Trophoblast cell (in vitro differentiated cells and primary cell): ENCODE results near the gene NUP62.
A peak's percentile ranks its signal among the peaks of the same experiment; 100 is the strongest.

Experiments used
- DNase-seq, 2 donors: peaks; one replicate each; pipeline ENCODE4 v3.0.0-alpha.2; 2016
- H2AFZ ChIP-seq: 2 replicates; pipeline ENCODE4 v1.6.1; 2013; ENCODE audit warnings: low read length, moderate library complexity, mild to moderate bottlenecking; ENCODE audit not compliant: insufficient read depth, poor library complexity
- H2AK5ac ChIP-seq: 2 replicates; pipeline ENCODE4 v1.6.1; 2013; ENCODE audit warnings: mild to moderate bottlenecking, low read length
- H2BK120ac ChIP-seq: 2 replicates; pipeline ENCODE4 v1.6.1; 2013; ENCODE audit warnings: low read length, mild to moderate bottlenecking, moderate library complexity; ENCODE audit not compliant: insufficient read depth, poor library complexity
- H2BK12ac ChIP-seq: 2 replicates; pipeline ENCODE4 v1.6.1; 2013; ENCODE audit warnings: mild to moderate bottlenecking, low read length, moderate library complexity
- H2BK5ac ChIP-seq: 2 replicates; pipeline ENCODE4 v1.6.1; 2013; ENCODE audit warnings: low read length, low read depth, moderate library complexity, mild to moderate bottlenecking; ENCODE audit not compliant: poor library complexity
- H3K14ac ChIP-seq: 2 replicates; pipeline ENCODE4 v1.6.1; 2013; ENCODE audit warnings: mild to moderate bottlenecking, low read length
- H3K18ac ChIP-seq: 2 replicates; pipeline ENCODE4 v1.6.1; 2013; ENCODE audit warnings: mild to moderate bottlenecking, low read length
- H3K23ac ChIP-seq: 2 replicates; pipeline ENCODE4 v1.6.1; 2013; ENCODE audit warnings: low read length
- H3K27ac ChIP-seq: 2 replicates; pipeline ENCODE4 v1.5.1; 2013; ENCODE audit warnings: low read depth, mild to moderate bottlenecking, inconsistent platforms, low read length, moderate library complexity
- H3K27me3 ChIP-seq: 2 replicates; pipeline ENCODE4 v1.6.1; 2013; ENCODE audit warnings: inconsistent platforms, mild to moderate bottlenecking, low read length, moderate library complexity; ENCODE audit not compliant: insufficient read depth
- H3K36me3 ChIP-seq, 2 experiments: 1 replicate in 1 of 2; 2 replicates in 1 of 2; pipeline ENCODE4 v1.6.1; 2013; ENCODE audit warnings: low read length in 2 of 2, mild to moderate bottlenecking in 2 of 2, moderate library complexity in 1 of 2; ENCODE audit not compliant: insufficient read depth in 2 of 2, control insufficient read depth in 1 of 2
- H3K4ac ChIP-seq: 2 replicates; pipeline ENCODE4 v1.6.1; 2013; ENCODE audit warnings: low read depth, mild to moderate bottlenecking, low read length, moderate library complexity
- H3K4me1 ChIP-seq, 2 experiments: 1 replicate in 1 of 2; 2 replicates in 1 of 2; pipeline ENCODE4 v1.6.1; 2013; ENCODE audit warnings: low read length in 2 of 2, mild to moderate bottlenecking in 2 of 2, moderate library complexity in 1 of 2; ENCODE audit not compliant: insufficient read depth in 2 of 2, control insufficient read depth in 1 of 2
- H3K4me2 ChIP-seq: 2 replicates; pipeline ENCODE4 v1.6.1; 2013; ENCODE audit warnings: inconsistent platforms, mild to moderate bottlenecking, low read length, moderate library complexity
- H3K4me3 ChIP-seq: 2 replicates; pipeline ENCODE4 v1.5.1; 2013; ENCODE audit warnings: mild to moderate bottlenecking, low read depth, low read length, inconsistent platforms
- H3K79me1 ChIP-seq: one replicate; pipeline ENCODE4 v1.6.1; 2013; ENCODE audit warnings: low read length
- H3K79me2 ChIP-seq: 2 replicates; pipeline ENCODE4 v1.6.1; 2013; ENCODE audit warnings: low read length, mild to moderate bottlenecking; ENCODE audit not compliant: control insufficient read depth, insufficient read depth, poor library complexity
- H3K9ac ChIP-seq: 2 replicates; pipeline ENCODE4 v1.6.1; 2013; ENCODE audit warnings: mild to moderate bottlenecking, low read length
- H3K9me3 ChIP-seq: 2 replicates; pipeline ENCODE4 v1.6.1; 2013; ENCODE audit warnings: low read depth, mild to moderate bottlenecking, control low read depth, inconsistent platforms, low read length; ENCODE audit not compliant: insufficient read depth
- H4K12ac ChIP-seq: 2 replicates; pipeline ENCODE4 v1.6.1; 2013; ENCODE audit warnings: low read depth, mild to moderate bottlenecking, low read length, moderate library complexity
- H4K8ac ChIP-seq: 2 replicates; pipeline ENCODE4 v1.6.1; 2013; ENCODE audit warnings: low read depth, mild to moderate bottlenecking, low read length, moderate library complexity
- H4K91ac ChIP-seq: one replicate; pipeline ENCODE4 v1.6.1; 2013; ENCODE audit warnings: low read depth, mild to moderate bottlenecking, low read length, moderate library complexity
- WGBS: extraction: QIAGEN DNeasy Blood & Tissue Kit; methylation state at CpG from one replicate; pipeline ENCODE4 v1.1.7; 2013; ENCODE audit warnings: missing lambda C conversion rate; ENCODE audit not compliant: insufficient read length, insufficient coverage; ENCODE audit errors: extremely low coverage; 5-methylcytosine and 5-hydroxymethylcytosine counted together

The NUP62 gene

DNA sequence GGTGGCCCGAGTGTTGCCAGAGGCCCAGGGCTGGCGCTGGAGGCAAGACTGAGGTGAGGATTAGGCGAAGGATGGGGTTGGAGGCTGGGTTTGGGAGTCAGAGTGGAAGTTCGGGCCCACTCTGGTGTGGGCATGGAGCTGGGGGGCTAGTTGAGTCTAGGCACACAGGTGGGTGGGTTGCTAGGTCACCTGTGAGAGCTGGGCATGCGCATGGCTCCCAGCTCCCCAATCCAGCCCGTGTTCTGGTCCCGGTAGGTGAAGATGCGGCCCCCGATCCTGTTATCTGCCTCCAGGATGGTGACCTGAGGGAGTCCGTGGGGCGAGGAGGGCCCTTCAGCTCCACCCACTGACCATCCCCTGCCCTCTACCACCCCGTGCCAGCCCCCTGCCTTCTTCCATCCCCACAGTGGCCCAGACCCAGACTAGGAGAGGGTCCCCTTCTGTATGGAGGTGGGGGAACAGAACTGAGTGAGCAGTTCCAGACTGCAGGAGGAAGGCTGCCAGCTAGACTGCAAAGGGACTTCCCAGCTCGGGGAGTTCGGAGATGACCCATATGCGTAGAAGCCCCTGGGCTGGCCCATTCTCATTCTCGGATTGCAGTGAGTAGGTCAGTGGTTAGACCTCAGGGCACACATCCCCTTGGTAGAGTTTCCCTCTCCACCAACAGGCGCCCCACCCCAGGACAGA, 34.3 kb downstream of the NUP62 start:
- H4K8ac ChIP-seq = no peak overlapping the region
- no peak overlapping the region for H2BK5ac ChIP-seq
- H3K4me3 ChIP-seq = no peak overlapping the region
- no peak overlapping the region for H3K18ac ChIP-seq
- H3K27ac ChIP-seq = no peak overlapping the region
- no peak overlapping the region for H3K14ac ChIP-seq
- H3K4ac ChIP-seq = no peak overlapping the region
- peaks cover 6% of the 10 kb centered on the region for H3K9me3 ChIP-seq
- WGBS = no CpG with 5 or more reads among the region's 17 CpGs
- no peak overlapping the region for H2AFZ ChIP-seq
- no peak overlapping the region for H2AK5ac ChIP-seq
- no peak overlapping the region for H4K12ac ChIP-seq
- no peaks in the 10 kb centered on the region for H3K27me3 ChIP-seq
- H3K36me3 ChIP-seq = no peaks in the 10 kb centered on the region
- no peaks in the 10 kb centered on the region for H3K79me1 ChIP-seq
- no peak overlapping the region for H3K23ac ChIP-seq
- H3K9ac ChIP-seq = peak overlapping the region; percentile 55
- H2BK120ac ChIP-seq = no peak overlapping the region
- peak in 1 of 2 donors; percentile 27 for DNase-seq
- H3K4me1 ChIP-seq = peaks cover 3 to 6% of the 10 kb centered on the region in 2 experiments
- H4K91ac ChIP-seq = no peak overlapping the region
- H2BK12ac ChIP-seq = no peak overlapping the region
- H3K79me2 ChIP-seq = no peaks in the 10 kb centered on the region
- no peak overlapping the region for H3K4me2 ChIP-seq

DNA sequence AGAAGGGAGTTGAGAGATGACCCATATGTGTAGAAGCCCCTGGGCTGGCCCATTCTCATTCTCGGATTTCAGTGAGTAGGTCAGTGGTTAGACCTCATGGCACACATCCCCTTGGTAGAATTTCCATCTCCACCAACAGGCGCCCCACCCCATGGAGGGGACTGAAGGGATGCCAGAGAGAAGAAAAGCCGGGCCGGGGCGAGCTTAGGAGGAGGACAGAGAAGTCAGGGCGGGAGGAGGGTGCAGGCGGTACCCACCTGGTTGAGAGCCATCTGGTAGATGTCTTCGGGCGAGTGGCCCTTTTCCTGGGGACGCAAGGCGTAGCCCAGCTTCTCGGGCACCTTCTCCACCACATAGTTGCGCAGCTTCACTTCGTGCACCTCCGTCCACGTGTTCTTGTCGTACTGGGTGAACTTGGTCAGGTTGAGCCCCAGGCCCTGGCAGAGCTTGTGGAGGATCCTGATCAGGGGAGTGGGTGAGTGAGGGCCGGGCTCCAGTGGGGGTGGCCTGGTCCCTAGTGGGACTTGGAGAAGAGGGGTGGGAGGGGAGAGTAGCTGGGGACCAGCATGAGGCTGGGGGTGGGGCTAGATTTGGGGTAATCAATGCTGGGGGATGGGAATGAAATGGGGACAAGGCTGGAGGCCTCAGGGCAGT, 35.2 kb downstream of the NUP62 start:
- H3K23ac ChIP-seq = no peak overlapping the region
- no peak overlapping the region for H2BK12ac ChIP-seq
- no CpG with 5 or more reads among the region's 18 CpGs for WGBS
- H3K27me3 ChIP-seq = no peaks in the 10 kb centered on the region
- H3K9ac ChIP-seq = no peak overlapping the region
- no peak overlapping the region for H4K91ac ChIP-seq
- no peak overlapping the region for H4K8ac ChIP-seq
- H2BK120ac ChIP-seq = no peak overlapping the region
- no peak overlapping the region for H2BK5ac ChIP-seq
- no peak overlapping the region for H3K27ac ChIP-seq
- H3K4ac ChIP-seq = no peak overlapping the region
- H3K79me2 ChIP-seq = no peaks in the 10 kb centered on the region
- H4K12ac ChIP-seq = no peak overlapping the region
- H3K4me2 ChIP-seq = no peak overlapping the region
- H2AK5ac ChIP-seq = no peak overlapping the region
- no peaks in the 10 kb centered on the region for H3K79me1 ChIP-seq
- H3K36me3 ChIP-seq = no peaks in the 10 kb centered on the region
- H3K9me3 ChIP-seq = peaks cover 12% of the 10 kb centered on the region
- H2AFZ ChIP-seq = no peak overlapping the region
- H3K14ac ChIP-seq = no peak overlapping the region
- DNase-seq = no peak
- H3K4me1 ChIP-seq = peaks cover 3 to 8% of the 10 kb centered on the region in 2 experiments
- H3K4me3 ChIP-seq = no peak overlapping the region
- H3K18ac ChIP-seq = no peak overlapping the region

DNA sequence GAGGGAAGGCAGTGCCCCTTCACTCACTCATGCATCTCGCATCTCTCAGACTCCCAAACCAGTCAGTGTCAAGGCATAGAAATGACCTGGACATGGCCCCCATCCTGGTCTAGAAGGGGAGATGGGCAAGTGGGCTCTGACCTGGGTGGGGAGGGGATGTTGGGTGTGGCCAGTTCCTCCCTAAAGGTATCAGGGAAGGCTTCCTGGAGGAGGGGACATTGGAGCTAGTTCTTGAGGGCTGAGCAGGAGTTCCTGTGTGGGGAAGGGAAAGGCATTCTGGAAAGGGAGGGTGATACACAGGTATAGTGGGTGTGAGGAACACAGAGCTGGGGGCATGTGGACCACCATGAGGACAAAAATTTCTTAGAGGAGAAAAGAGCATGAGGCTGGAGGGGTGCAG, 36.6 kb downstream of the NUP62 start:
- H2AFZ ChIP-seq = no peak overlapping the region
- no peaks in the 10 kb centered on the region for H3K79me2 ChIP-seq
- no peak overlapping the region for H3K18ac ChIP-seq
- no peaks in the 10 kb centered on the region for H3K79me1 ChIP-seq
- no peak overlapping the region for H2BK5ac ChIP-seq
- H4K12ac ChIP-seq = no peak overlapping the region
- no peak overlapping the region for H3K4ac ChIP-seq
- no peak overlapping the region for H3K14ac ChIP-seq
- no peak overlapping the region for H3K4me3 ChIP-seq
- H2BK120ac ChIP-seq = no peak overlapping the region
- no CpG with 5 or more reads among the region's 1 CpG for whole genome bisulfite sequencing
- peaks cover 0 to 3% of the 10 kb centered on the region in 2 experiments for H3K36me3 ChIP-seq
- H3K9me3 ChIP-seq = peaks cover 15% of the 10 kb centered on the region
- H3K4me1 ChIP-seq = peaks cover 3 to 8% of the 10 kb centered on the region in 2 experiments
- H3K9ac ChIP-seq = no peak overlapping the region
- no peak overlapping the region for H4K91ac ChIP-seq
- H3K23ac ChIP-seq = no peak overlapping the region
- no peak overlapping the region for H2BK12ac ChIP-seq
- H2AK5ac ChIP-seq = no peak overlapping the region
- H3K27me3 ChIP-seq = no peaks in the 10 kb centered on the region
- no peak overlapping the region for H3K4me2 ChIP-seq
- no peak overlapping the region for H4K8ac ChIP-seq
- H3K27ac ChIP-seq = no peak overlapping the region
- no peak for DNase-seq

DNA sequence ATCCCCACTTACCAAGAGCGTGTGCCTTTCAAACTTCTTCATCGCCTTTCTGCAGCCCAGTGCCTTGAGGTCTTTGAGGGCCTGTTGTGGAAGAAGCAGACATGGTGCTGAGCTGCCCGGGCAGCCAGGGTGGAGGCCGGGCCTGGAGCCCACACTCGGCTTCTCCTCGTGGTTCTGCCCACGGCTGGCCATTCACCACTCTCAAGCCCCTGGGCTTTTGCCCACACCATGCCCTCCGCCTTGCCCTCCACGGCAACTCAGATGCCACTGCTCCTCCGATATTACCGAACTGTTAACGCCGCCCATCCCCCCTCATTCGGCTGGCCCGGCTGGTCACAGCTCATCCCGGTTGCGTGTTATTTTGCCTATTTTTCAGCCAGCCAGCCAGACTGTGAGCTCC, 37.9 kb downstream of the NUP62 start:
- Histone ChIP-seq H3K36me3 (peaks cover 5 to 6% of the 10 kb centered on the region in 2 experiments), H4K12ac (no peak overlapping the region), H3K27ac (no peak overlapping the region), H3K27me3 (no peaks in the 10 kb centered on the region), H3K4me3 (no peak overlapping the region), H3K4ac (no peak overlapping the region), H2BK12ac (no peak overlapping the region), H4K91ac (no peak overlapping the region), H3K79me1 (no peaks in the 10 kb centered on the region), H3K4me1 (peaks cover 3 to 8% of the 10 kb centered on the region in 2 experiments), H3K23ac (no peak overlapping the region), H3K18ac (no peak overlapping the region), H3K9me3 (peaks cover 15% of the 10 kb centered on the region), H2AK5ac (no peak overlapping the region), H3K79me2 (no peaks in the 10 kb centered on the region), H3K4me2 (no peak overlapping the region), H2AFZ (no peak overlapping the region), H2BK5ac (no peak overlapping the region), H4K8ac (no peak overlapping the region), H2BK120ac (no peak overlapping the region), H3K9ac (no peak overlapping the region), H3K14ac (no peak overlapping the region)
- DNase-seq = no peak
- no CpG with 5 or more reads among the region's 17 CpGs for WGBS
